KOPT-K1 (cell line): ENCODE data around the gene ATXN7L2.

ENCODE experiments used
- H3K27ac ChIP-seq: fragments of 200-600 bp; sonication (generic); 2 replicates; pipeline ENCODE4 v1.5.1; 2016; ENCODE audit warnings: antibody characterized with exemption, mild to moderate bottlenecking, low read depth, low read length; ENCODE audit not compliant: poor library complexity, severe bottlenecking
- H3K36me3 ChIP-seq: fragments of 200-600 bp; sonication (generic); 2 replicates; pipeline ENCODE4 v1.5.1; 2017; ENCODE audit warnings: antibody characterized with exemption, mild to moderate bottlenecking, low read length, moderate library complexity; ENCODE audit not compliant: insufficient read depth
- H3K9me3 ChIP-seq: fragments of 200-600 bp; sonication (generic); 2 replicates; pipeline ENCODE4 v1.5.1; 2017; ENCODE audit warnings: antibody characterized with exemption, low read length, mild to moderate bottlenecking; ENCODE audit not compliant: insufficient read depth, poor library complexity, severe bottlenecking

ATXN7L2 gene

DNA sequence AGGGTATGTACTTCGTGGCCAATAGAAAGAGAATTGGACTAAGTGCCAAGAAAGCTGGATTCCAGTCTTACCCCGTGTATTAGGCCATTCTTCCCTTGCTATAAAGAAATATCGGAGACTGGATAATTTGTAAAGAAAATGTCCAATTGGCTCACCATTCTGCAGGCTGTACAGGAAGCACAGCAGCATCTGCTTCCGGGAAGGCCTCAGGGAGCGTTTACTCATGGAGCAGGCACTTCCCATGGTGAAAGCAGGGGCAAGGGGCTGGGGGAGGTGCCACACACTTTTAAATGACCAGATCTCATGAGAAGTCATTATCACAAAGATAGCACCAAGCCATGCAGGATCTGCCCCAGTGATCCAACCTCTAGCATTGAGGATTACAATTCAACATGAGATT, 33.6 kb downstream of the ATXN7L2 start:
- no peaks in the 10 kb centered on the region for H3K36me3 ChIP-seq
- no peak overlapping the region for H3K27ac ChIP-seq
- H3K9me3 ChIP-seq = no peaks in the 10 kb centered on the region

DNA sequence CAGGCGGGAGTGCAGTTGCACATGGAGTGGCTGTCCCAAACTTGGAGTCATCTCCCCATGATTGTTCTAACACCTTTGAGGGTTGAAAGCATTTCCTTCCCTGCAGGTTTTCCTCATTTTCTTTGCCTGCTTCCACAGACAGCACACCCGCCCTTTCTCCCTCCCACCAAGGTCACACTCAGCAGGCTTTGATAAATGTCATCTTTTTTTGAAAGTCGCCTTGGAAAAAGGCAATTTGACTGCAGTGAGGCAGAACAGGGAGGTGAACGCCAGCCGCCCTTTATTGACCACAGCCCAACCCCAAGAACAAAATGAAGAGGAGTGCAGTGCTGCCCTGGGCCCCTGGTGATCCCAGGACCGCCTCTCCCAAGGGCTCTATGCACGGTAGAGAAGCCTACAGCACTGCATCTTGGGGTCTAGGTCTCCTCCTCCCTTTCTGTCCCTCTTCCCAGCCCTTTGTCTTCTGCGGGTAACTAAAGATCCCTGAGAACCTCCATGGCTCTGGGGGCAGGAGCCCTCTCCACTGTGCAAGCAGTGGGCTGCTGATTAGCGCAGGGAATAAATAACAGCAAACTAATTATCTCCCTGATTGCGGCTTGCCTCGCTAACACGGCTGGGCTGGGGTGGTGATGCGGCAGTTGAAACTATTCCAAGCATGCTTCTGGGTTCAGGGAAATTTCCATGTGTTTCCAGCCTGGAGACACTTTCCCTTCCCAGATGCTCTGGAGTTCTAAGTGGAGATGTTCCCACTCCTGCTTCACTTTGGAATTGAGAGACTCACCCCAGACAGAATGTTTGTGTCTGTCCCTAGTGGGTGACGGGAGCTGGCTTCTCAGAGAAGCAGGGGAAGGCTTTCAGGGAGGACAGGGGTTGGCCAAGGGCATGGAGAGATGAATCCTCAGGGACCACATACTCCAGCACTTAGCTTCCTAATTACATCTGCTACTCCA, 37.6 kb downstream of the ATXN7L2 start:
- Histone ChIP-seq H3K9me3 (no peaks in the 10 kb centered on the region), H3K27ac (no peak overlapping the region), H3K36me3 (no peaks in the 10 kb centered on the region)

DNA sequence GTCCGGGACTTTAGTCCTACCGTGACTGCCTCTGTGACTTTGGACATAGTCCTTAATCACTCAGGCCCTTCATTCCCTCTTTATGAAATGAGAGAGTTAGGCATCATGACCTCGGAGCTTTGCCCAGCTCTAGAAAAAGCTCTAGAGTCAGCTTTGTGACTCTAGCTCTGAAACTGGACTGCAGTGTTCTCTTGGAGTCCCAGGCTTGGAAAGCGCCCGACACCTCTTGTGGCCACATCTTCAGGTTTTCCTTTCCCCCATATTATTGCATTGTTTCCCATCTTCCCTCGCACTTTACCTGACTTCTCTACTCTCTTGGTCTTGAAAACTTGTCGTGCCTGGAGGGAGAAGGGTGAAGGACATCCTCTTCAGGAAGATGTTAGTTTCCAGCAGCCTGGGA, 38.3 kb downstream of the ATXN7L2 start:
- Histone ChIP-seq H3K9me3 (no peaks in the 10 kb centered on the region), H3K36me3 (no peaks in the 10 kb centered on the region), H3K27ac (no peak overlapping the region)

DNA sequence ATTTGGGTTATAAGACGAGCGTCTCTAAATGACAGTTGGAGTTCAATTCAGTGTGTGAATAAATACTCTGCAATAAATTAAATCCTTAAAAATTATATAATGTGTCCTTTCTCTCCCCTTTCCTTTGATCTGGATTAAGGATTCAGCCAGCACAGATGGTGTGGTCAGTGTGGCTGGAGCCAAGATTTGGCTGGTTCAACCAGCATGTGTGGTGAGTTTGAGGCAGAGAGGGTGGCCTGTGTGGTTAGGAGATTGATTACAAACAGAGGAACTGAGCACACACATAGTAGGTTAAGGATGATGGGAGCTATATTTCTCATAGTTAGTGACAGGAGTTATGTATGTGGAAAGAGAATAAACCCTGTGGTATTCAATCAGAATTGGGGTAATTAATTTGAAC, 40.0 kb downstream of the ATXN7L2 start:
- no peak overlapping the region for H3K27ac ChIP-seq
- H3K9me3 ChIP-seq = no peaks in the 10 kb centered on the region
- no peaks in the 10 kb centered on the region for H3K36me3 ChIP-seq

DNA sequence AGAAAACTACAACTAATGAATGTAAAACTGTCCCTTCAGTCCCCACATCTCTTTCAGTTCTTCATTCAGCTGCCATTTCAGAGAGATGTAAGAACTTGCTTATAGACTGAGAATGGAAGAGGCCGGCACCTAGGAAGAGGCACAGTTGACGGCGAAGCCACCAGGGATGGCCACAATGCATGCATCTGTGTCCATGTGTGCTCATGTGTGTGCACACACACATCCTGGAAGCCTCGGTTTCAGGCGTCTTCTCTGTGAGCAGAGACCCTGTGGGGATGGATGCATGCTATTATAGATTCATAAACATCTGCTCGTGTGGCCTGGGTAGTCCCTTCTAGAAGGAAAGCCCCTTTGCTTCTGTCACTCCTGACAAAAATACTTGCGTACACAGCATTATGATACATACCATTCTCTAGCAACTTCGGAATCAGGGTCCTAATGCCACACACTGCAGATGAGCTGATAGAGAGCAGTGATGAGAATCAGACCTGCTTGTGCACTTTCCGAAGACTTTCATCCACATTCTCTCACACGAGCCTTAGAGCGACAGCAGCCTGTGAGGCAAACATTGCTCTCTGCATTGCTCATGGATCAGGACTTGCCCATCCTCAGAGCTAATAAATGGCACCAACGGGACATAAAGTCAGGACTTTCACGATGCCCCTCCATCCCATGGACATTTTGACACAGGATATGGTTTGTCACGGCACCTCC, 43.5 kb downstream of the ATXN7L2 start:
- H3K36me3 ChIP-seq = no peaks in the 10 kb centered on the region
- no peaks in the 10 kb centered on the region for H3K9me3 ChIP-seq

DNA sequence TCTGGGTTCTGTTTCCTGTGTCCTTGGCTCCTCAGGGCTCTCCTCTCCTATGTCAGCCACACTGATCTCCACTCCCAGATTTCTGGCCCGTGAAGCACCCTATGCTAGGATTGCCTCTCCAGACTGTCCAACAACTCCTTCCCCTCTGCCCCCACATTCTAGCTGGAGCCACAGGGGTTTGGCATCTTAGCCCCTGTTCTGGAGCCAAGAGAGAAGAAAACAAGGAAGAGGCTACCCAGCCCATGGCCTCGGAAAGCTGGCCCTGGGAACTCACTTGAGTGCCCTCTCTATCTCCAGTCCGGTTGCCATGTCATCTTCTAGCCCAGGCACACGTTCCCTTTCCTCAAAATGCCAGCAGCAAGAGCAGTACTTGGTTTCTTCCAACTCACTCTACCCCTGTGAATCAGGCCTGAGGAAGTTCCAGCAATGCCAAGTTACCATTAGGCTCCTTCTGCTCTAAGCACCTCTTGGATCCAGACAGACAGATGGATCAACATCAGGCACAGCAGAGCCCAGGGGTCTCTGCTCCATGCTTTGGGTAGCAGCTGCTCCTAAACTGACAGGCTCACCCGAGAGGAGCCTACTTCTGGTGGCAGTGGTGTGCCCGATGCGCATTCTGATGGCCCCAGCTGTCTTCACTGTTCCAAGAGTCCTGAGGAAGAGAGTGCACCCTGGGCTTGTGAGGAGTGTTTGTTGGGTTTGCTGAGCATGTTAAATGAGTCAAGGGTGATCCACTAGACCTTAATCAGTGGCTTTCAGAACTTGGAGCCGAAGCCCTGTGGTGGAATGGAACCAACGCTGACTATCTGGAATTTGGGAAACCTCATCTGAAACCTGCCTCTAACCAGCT, 44.4 kb downstream of the ATXN7L2 start:
- Histone ChIP-seq H3K36me3 (no peaks in the 10 kb centered on the region), H3K9me3 (no peaks in the 10 kb centered on the region), H3K27ac (no peak overlapping the region)

More for the DNA sequence above, 43.5 kb downstream of the ATXN7L2 start:
- H3K27ac ChIP-seq = no peak overlapping the region

DNA sequence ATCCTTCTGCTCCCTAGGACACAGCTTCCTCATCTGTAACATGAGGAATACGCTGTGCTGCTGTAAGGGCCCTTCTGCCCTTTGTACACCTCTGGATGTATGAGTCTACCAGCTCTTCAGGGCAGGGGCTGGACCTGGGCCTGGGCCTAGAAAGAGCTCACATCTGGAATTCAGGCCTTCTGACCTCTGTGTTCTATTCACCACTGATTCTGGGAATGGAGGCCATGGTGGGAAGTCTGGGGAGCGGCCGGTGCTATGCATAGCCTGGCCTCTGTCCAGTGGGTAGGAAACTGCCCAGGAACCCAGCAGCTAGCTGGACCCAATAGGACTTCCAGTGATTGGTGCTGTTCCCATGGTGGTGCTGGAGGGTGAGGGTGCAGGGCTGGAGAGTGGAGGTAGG, 45.0 kb downstream of the ATXN7L2 start:
- Histone ChIP-seq H3K9me3 (no peaks in the 10 kb centered on the region), H3K27ac (no peak overlapping the region), H3K36me3 (no peaks in the 10 kb centered on the region)

DNA sequence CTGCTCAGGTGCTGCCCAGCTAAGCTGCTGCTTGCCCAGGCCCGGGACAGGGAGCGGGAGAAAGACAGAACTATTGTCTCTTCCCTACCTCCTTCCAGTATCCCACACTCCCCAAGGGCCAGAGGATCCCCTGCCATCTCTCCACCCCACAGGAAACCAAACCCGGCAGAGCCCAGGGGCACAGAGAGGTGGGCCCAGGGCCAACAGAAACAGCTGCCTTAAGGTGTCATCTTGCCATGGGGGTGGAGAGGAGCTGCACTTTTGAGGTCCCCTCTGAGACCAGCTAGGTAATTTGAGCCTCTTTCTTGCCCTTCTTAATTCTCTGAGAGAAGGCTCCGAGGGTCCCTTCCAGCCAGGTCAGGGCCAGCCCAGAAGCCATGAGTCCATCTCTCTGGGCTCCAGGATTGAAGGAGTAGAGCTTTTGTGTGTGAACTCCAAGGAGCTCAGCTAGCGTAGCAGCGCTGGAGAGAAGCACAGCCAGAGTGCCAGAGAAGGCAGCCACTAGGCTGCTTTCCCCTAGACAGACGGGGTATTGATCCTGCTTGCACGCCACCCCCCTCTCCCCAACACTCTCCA, 46.3 kb downstream of the ATXN7L2 start:
- Histone ChIP-seq H3K9me3 (no peaks in the 10 kb centered on the region), H3K36me3 (no peaks in the 10 kb centered on the region), H3K27ac (peak overlapping the region; percentile 7)

DNA sequence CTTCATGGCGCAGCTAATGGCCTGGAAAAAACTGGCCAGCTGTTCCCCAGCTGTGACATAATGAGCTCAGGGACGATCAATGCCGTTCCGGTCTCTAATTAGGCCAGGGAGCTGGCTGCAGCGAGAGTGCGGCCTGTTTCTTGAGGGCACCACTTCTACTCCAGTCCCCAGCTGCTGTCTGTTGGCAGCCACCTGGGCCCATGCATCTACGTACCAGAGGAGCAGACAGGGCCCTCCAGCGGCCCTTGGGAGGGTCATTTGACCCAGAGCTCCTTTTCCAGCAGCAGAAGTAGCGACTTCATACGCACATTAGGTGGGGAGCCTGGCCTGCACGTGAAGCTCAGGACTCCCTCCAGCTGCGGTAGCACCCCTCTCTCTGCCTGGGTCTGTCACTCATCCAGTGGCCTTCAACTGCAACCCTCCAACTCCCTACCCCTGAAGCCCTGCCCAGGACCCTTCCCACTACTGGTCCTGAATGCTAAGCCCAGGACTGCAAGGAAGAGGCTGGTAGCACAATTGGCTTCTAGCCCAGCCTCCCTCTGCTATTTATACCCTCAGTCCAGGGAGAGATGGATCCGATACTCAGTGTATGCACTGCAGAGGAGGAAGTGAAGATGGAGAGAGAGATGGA, 46.9 kb downstream of the ATXN7L2 start:
- Histone ChIP-seq H3K27ac (peak overlapping the region; percentile 30), H3K36me3 (no peaks in the 10 kb centered on the region), H3K9me3 (no peaks in the 10 kb centered on the region)

DNA sequence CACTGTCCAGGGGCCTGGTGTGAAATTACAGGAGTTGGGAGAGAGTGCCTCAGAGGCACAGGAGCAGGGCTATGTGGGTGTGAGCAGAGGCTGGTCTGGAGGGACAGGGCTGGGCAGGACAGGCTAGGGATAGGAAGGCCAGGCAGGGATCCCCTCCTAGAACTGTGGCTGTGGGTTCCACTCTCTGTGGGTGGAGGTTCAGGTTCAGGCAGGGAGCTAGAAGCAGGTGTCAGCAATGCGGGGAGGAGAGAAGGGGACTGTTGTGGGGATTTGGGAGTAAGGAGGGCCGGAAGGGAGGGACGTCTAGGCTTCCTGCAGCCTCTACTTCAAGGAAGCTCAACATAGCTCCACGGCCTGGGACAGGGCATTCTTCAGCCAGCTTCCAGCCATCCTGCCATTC, 47.7 kb downstream of the ATXN7L2 start:
- peak overlapping the region; percentile 30 for H3K27ac ChIP-seq

DNA sequence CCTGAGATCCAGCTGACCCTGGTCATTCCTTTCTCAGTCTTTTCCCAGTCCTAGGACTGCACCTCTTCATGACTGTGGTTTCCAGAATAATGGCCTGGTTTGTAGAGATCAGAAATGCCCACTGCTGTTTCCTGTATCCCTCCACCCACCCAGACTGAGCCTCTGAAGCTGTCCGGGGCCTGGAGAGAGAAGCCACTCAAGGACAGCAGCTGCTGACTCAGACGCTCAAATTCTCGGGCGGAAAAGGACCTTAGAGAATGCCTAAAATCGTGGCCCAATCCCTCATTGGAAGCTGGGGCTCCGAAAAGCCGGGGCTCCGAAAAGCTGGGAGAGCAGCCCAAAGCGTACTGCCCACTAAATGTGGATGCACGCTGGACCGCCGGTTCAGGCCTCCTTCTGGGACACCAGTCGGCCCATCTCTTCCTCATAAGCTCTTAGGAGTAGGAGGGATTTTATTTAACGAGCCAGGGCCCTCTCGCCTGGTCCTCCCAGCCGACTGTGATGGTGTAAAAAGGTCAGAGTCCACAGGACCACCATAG, 48.2 kb downstream of the ATXN7L2 start:
- H3K27ac ChIP-seq = peak overlapping the region; percentile 45
- no peaks in the 10 kb centered on the region for H3K9me3 ChIP-seq
- no peaks in the 10 kb centered on the region for H3K36me3 ChIP-seq

More for the DNA sequence above, 47.7 kb downstream of the ATXN7L2 start:
- H3K9me3 ChIP-seq = no peaks in the 10 kb centered on the region
- no peaks in the 10 kb centered on the region for H3K36me3 ChIP-seq

DNA sequence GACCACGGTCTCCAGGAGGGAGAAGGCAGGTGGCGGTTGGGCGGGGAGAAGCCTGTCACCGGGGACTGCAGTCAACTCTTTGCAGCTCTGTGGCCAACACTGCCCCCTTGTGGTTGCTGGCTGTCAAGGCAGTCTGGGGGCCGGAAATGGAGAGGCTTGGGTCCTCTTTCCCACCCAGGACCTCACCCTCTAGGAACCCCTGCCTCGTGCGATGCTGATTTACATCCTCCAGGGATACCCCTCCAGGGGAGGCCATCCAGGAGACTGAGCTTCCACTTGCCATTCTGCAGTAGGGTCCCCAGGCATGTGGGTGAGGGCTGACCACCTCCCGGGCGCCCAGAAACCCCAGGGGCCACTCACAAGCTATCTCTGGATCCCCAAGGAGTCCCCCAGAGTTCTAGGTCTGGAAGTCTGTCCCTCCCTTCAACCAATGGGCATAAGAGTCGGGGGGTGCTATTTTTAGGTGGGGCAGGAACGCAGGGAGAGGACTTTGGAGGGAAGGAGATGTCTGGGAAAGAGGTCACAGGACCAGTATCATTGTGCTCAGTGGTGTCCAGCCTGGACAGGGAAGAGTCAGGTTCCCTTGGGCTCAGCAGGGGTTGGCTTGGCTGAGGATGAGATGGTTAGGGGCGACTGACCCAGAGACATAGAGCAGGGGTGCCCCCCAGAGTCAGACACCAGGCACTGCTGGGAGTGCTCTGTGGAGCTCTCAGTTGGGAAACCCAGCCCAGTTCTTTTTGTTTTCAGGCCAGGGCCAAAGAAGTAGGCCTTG, 48.8 kb downstream of the ATXN7L2 start:
- Histone ChIP-seq H3K36me3 (no peaks in the 10 kb centered on the region), H3K9me3 (no peaks in the 10 kb centered on the region), H3K27ac (peak overlapping the region; percentile 45)

DNA sequence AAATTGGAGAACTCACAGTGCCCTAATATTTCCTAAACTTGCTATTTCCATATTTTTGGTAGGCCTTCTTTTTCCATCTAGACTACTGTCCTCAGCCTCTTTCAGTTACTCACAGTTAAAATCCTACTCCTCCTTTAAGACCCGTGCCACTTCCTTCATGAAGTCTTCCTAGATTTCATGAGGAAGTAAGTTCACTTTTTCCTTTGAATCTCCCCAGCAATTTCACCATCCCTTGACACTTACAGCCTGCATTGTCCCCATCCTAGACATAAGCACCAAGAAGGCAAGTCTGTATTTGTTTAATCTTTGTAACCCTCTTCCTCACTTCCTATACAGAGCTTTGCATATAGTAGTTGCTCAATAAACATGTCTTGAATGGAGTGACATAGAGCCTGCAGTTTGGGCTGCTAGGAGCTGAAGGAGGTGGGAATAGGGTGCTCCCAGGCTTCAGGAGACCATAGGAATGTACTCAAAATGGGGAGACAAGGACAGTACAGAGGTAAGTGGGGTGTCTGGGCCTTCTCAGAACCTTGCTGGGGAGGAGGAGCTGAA, 50.7 kb downstream of the ATXN7L2 start:
- Histone ChIP-seq H3K27ac (no peak overlapping the region), H3K36me3 (no peaks in the 10 kb centered on the region), H3K9me3 (no peaks in the 10 kb centered on the region)
